ENCODE measurements around the gene CCDC15. TPM values are rescaled to one million over a fixed set of nuclear protein-coding genes. Genes with fewer than 3 reads are reported as not detected.

CCDC15 gene
- total RNA-seq, 1 experiment from 2014 or later, result 2.8 TPM

GRCh38 chr11:124937336-124937935 is 16.6 kb upstream of the CCDC15 start:
- Mint-ChIP-seq H3K36me3 (ENCODE audit: insufficient read depth in 1 of 3, low read depth in 3 of 3) (no peaks in the 10 kb centered on the region), H3K4me3 (no peak overlapping the region), H3K27ac (no peak overlapping the region), H3K9me3 (no peaks in the 10 kb centered on the region), H3K4me1 (peaks cover 0 to 7% of the 10 kb centered on the region in 2 experiments; a peak in 1 of 4 replicates), H3K27me3 (ENCODE audit: low read depth) (peaks cover 24% of the 10 kb centered on the region)
- Histone ChIP-seq H3K9me3 (ENCODE audit: control insufficient read depth, low read depth, low read length) (no peaks in the 10 kb centered on the region), H2AK5ac (ENCODE audit: insufficient read length, low read length) (no peak overlapping the region), H4K20me1 (ENCODE audit: control insufficient read depth, insufficient read depth, insufficient read length) (no peaks in the 10 kb centered on the region), H3K14ac (ENCODE audit: insufficient read depth, low read length) (no peak overlapping the region), H3K23ac (ENCODE audit: insufficient read length, low read depth, low read length) (no peak overlapping the region), H3T11ph (ENCODE audit: low read length) (no peak overlapping the region), H2AFZ (ENCODE audit: low read length) (no peak overlapping the region), H3K9ac (ENCODE audit: extremely low read depth, insufficient read length, low read length) (no peak overlapping the region), H4K91ac (ENCODE audit: insufficient read length, low read depth, low read length) (no peak overlapping the region), H3K4me1 (ENCODE audit: insufficient read depth, low read length) (no peaks in the 10 kb centered on the region), H3K18ac (ENCODE audit: insufficient read length, low read depth, low read length) (no peak overlapping the region), H3K56ac (ENCODE audit: insufficient read length, low read depth, low read length) (no peak overlapping the region), H3K79me2 (ENCODE audit: insufficient read depth, low read length) (no peaks in the 10 kb centered on the region), H3K4me2 (ENCODE audit: insufficient read depth, insufficient read length, low read length) (no peak overlapping the region), H3K27me3 (ENCODE audit: insufficient read depth, low read length) (no peaks in the 10 kb centered on the region; the same call in 1 of the 2 replicates), H4K5ac (ENCODE audit: insufficient read length, low read depth, low read length) (no peak overlapping the region), H2BK20ac (ENCODE audit: low read depth, low read length, poor library complexity, severe bottlenecking) (no peak overlapping the region), H2BK5ac (ENCODE audit: insufficient read length, low read length) (no peak overlapping the region), H3K23me2 (ENCODE audit: insufficient read length, low read depth, low read length, poor library complexity, severe bottlenecking) (no peaks in the 10 kb centered on the region), H4K8ac (replicated peaks; ENCODE audit: insufficient read length, low read depth, low read length) (no peak overlapping the region), H3K79me1 (ENCODE audit: insufficient read depth, low read depth, low read length, poor library complexity, severe bottlenecking) (no peaks in the 10 kb centered on the region), H2BK12ac (ENCODE audit: insufficient read length, low read depth, low read length) (no peak overlapping the region), H3K27ac (ENCODE audit: insufficient read length, low read depth, low read length) (no peak overlapping the region), H3K4ac (ENCODE audit: low read depth, low read length) (no peak overlapping the region), H2BK15ac (ENCODE audit: low read depth, low read length) (no peak overlapping the region), H2BK120ac (ENCODE audit: low read depth, low read length, poor library complexity, severe bottlenecking) (no peak overlapping the region)
- TF ChIP-seq CTCF (conservative IDR thresholded peaks at IDR 0.05), result no peak
- no peak for DNase-seq
- no CpG with 5 or more reads among the region's 3 CpGs for WGBS (ENCODE audit: extremely low coverage, insufficient read length, low lambda C conversion rate)
